Fibroblast of the aortic adventitia (primary cell): ENCODE data around the gene PTPRC. TPM values are rescaled to one million over a fixed set of nuclear protein-coding genes. Genes with fewer than 3 reads are reported as not detected.

Experiments
- DNase-seq: peaks from one replicate; pipeline ENCODE4 v3.0.0-alpha.2; 2010; ENCODE audit warnings: low read depth
- H3K4me3 ChIP-seq: 2 replicates; pipeline ENCODE4 v1.5.1; 2011; ENCODE audit warnings: low read depth, mild to moderate bottlenecking, control low read depth, low read length, moderate library complexity
- total RNA-seq: library from RNA; depleted of rRNA; stranded (reverse); fragments of >200 nt; gene quantifications from 2 replicates; pipeline ENCODE4 v1.2.3, GENCODE V29; 2012; ENCODE audit warnings: low replicate concordance
- TF ChIP-seq, protein P1 (sequence below): IDR thresholded peaks from 2 replicates; pipeline ENCODE4 v1.5.1; 2011; ENCODE audit warnings: mild to moderate bottlenecking, low read length, control low read depth, inconsistent platforms; ENCODE audit not compliant: insufficient read depth

The PTPRC gene
- total RNA-seq, 1 donor: 0.09 TPM

DNA sequence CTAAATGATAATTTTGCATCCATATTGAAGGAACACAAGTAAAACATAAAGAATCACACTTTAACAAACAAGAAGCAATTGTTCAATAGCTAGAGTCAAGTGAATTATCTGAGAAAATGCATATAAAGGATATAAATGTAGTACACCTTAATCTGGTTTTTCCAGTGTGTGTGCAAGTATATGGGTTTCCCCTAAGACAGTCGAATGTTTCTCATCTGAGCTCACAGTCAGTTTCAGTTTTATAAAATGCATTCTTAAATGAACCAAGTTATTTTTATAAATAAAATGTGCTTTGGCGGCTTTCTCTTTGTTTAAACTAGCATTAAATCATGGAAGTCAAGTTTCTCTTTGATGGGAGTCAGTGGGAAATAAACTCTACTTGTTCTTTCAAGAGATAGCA, 125.9 kb downstream of the PTPRC start:
- peak; percentile 20 for DNase-seq
- H3K4me3 ChIP-seq: no peak overlapping the region
- TF ChIP-seq, protein P1, sequence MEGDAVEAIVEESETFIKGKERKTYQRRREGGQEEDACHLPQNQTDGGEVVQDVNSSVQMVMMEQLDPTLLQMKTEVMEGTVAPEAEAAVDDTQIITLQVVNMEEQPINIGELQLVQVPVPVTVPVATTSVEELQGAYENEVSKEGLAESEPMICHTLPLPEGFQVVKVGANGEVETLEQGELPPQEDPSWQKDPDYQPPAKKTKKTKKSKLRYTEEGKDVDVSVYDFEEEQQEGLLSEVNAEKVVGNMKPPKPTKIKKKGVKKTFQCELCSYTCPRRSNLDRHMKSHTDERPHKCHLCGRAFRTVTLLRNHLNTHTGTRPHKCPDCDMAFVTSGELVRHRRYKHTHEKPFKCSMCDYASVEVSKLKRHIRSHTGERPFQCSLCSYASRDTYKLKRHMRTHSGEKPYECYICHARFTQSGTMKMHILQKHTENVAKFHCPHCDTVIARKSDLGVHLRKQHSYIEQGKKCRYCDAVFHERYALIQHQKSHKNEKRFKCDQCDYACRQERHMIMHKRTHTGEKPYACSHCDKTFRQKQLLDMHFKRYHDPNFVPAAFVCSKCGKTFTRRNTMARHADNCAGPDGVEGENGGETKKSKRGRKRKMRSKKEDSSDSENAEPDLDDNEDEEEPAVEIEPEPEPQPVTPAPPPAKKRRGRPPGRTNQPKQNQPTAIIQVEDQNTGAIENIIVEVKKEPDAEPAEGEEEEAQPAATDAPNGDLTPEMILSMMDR: no peak

DNA sequence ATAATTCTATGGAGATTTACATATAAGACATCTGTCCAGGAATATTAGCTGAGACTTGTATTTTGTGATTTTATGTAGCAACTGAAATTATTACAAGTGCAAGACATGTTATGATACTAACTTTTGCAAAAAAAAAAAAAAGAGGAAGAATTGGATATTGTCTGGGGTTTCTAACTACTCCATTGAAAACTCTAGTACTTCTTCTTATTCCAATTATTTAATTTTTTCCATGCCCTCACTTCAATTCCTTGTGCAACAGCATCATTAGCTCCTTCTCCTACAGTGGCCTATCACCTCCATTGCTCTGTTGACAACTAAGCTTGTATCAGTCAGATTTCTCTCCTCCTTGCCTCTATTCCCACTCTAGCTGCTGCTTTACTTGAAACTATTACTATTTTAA, 126.6 kb downstream of the PTPRC start:
- DNase-seq: no peak
- TF ChIP-seq, protein P1: no peak
- no peak overlapping the region for H3K4me3 ChIP-seq

DNA sequence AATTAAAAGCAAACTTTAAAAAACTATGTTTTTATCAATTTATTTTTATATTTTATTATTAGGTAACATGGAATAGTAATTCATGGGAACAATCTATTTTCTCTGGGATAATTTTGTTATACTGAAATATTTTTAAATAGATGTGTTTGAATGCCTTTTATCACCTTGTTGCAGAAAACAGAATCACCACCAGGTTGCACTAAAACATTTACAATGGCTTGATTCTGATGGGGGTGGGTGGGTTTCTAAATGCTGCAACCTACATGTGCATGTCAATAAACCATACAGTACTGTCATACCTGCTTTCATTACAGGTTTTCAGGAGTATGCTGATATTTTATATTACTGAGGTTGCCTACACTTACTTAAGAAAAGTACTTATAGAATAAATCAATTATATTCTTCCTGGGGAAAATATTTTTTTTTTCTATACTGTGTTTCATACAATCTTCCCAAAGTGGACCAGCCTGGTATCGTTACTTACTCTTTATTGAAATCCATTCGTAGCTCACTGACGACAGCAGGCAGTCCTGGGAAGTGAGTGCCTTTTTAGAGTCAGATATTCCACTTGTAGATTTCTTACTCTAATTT, 132.8 kb downstream of the PTPRC start:
- DNase-seq: peak; percentile 66
- no peak overlapping the region for H3K4me3 ChIP-seq
- TF ChIP-seq, protein P1: peak; percentile 60

DNA sequence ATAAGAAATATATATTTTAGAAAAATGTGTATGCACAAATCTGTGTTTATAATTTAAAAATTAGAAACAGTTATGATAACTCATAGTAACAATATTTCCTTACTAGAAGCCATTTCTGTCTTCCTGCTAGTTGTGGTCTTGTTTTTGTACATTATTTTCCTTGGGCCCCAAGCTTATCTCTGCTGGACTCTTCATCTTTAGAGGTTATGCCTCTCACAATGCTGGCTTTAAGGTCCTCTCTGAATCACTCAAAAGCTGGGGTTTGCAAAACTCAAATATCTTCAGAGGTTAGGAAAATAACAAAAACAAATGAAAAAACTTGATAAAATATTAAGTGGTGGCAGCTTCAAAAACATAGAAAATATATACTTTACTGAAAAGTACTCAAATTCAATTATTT, 133.8 kb downstream of the PTPRC start:
- peak; percentile 56 for DNase-seq
- no peak overlapping the region for H3K4me3 ChIP-seq
- TF ChIP-seq, protein P1: no peak

DNA sequence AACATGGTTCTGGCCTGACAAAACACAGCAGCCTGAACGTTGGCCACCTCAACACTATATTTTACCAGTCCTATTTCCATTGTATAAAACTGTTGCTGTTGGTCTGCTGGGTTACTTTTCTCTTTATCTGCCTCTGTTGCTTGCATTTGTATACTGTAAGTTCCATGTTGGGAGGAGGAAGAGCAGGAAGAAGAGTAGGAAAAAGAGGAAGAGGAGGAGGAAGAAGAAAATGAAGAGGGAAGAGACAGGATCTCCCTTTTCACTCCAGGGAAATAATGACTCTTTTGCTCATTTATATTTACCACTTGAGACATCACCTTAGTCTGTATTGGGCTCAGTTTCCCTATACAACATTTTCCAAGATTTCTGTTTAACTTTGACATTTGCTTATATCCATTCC, 134.2 kb downstream of the PTPRC start:
- TF ChIP-seq, protein P1: no peak
- H3K4me3 ChIP-seq: no peak overlapping the region
- DNase-seq: no peak

DNA sequence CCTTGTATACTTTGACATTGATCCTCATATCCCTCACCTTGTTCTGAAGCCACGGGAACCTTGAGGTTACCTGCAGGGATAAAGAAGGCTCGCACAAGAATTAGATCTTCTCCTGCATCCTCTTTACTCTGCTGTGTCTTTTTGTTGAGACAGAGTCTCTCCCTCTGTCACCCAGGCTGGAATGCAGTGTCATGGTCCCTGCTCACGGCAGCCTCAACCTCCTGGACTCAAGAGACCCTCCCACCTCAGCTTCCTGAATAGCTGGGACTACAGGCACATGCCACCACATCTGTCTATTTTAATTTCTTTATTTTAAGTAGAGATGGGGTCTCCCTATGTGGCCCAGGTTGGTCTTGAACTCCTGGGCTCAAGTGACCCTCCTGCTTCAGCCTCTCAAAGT, 134.7 kb downstream of the PTPRC start:
- TF ChIP-seq, protein P1: no peak
- DNase-seq: no peak

DNA sequence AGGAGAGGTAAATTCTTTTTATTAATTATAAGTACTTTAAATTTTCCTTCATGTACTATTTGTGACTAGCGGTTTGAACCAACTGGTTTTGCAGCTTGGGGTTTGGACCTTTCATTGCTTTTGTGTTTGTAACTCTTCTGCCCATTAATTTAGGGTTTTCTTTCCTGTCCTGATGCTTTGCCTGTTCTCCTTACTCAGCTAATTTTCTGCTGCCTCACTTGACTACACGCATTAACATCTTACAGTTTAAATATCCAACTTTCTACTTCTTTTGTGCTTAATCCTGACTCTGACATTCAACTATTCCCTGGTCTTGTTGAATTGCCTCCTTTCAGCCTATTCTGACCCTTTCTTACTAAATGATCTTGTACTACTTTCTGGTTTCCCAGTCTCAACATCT, 135.6 kb downstream of the PTPRC start:
- H3K4me3 ChIP-seq: no peak overlapping the region
- TF ChIP-seq, protein P1: no peak
- no peak for DNase-seq

More for the DNA sequence above, 134.7 kb downstream of the PTPRC start:
- H3K4me3 ChIP-seq: no peak overlapping the region
